ENCODE measurements around the gene ARSG.

- TF ChIP-seq EZH2phosphoT487 (IDR thresholded peaks at IDR 0.05; ENCODE audit: borderline replicate concordance, low read depth, low read length) (no peak), CTCF (conservative IDR thresholded peaks at IDR 0.05; ENCODE audit: low read length) (no peak)
Measured at GRCh38 chr17:68302666-68303065, 11.4 kb downstream of the ARSG start.
